ENCODE measurements around the gene COL25A1. TPM values are rescaled to one million over a fixed set of nuclear protein-coding genes. Genes with fewer than 3 reads are reported as not detected.
"Not testable (repeated sequence)": the region's sequence is repeated elsewhere in the genome, so short reads cannot be mapped to it uniquely, and the experiment has no call there.

COL25A1 gene
- total RNA-seq, 1 experiment from 2014 or later, result not detected

DNA sequence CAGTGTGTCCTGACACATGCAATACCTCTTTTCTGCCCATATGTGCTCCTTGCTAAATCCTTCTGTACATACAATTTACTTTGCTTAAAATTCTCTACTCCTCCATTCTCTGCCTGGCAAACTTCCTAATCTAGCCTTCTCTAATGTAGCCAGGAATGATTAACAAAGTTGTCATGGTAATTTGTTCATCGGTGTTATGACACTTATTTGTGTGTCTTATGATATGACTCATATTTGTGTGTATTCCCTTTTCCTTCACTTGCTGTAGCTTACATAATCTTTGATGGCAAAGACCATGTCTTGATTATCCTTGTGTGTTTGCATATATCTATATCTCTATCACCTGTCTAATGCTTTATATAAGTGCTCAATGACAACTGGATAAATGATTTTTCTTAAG is 133.3 kb downstream of the COL25A1 start:
- DNase-seq (ENCODE audit: low read depth), result no peak

GRCh38 chr4:109166586-109166985 is 135.9 kb downstream of the COL25A1 start:
- DNase-seq (ENCODE audit: low read depth), result no peak

- no peak for DNase-seq (ENCODE audit: low read depth)
Observed at GRCh38 chr4:109166126-109166525, 136.3 kb downstream of the COL25A1 start.

- DNase-seq (ENCODE audit: low read depth), result no peak
Observed at GRCh38 chr4:109164011-109164410, 138.4 kb downstream of the COL25A1 start.

GRCh38 chr4:109163493-109163892 is 139.0 kb downstream of the COL25A1 start:
- no peak for DNase-seq (ENCODE audit: low read depth)

- DNase-seq (ENCODE audit: low read depth), result no peak
Observed at GRCh38 chr4:109162759-109163158, 139.7 kb downstream of the COL25A1 start.

DNA sequence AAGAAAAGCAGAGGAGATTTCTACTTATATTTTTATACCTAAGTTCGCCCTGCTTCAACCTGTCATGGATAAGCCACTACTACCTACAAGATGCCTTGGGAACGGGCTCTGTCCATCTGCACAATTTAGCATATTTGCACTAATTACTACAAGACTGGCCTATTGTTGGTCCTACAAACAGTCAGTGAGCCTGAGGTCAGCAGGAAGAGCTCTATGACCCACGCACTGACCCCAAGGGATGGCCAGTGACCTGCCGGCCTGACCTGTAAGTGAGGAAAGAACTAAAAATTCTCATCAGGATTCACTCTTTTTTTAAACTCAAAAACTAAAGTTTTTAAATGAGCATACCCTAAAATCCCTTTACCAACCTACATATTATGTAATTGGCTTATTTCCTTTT is 142.0 kb downstream of the COL25A1 start:
- DNase-seq (ENCODE audit: low read depth), result no peak

GRCh38 chr4:109157696-109158095 is 144.8 kb downstream of the COL25A1 start:
- DNase-seq (ENCODE audit: low read depth), result no peak

- no peak for DNase-seq (ENCODE audit: low read depth)
Observed at GRCh38 chr4:109157205-109157604, 145.3 kb downstream of the COL25A1 start.

DNA sequence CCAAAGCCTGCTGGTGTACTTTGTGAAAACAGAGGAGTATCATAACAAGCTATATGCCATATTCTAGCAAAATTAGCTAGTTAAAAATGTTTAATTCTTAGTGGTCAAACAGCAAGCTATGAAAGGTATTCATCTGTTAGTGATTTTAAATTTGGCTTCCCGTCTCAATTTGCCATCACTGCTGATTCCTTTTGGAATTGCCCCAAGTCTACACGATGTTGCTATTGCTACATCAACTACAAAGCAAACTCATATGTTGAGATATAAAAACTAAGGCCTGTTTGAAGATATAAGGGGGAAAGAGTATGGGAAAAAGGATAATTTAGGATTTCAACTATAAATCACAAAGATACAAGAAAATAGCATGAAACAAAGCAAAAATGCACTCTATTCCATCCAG is 146.1 kb downstream of the COL25A1 start:
- DNase-seq (ENCODE audit: low read depth), result no peak

DNA sequence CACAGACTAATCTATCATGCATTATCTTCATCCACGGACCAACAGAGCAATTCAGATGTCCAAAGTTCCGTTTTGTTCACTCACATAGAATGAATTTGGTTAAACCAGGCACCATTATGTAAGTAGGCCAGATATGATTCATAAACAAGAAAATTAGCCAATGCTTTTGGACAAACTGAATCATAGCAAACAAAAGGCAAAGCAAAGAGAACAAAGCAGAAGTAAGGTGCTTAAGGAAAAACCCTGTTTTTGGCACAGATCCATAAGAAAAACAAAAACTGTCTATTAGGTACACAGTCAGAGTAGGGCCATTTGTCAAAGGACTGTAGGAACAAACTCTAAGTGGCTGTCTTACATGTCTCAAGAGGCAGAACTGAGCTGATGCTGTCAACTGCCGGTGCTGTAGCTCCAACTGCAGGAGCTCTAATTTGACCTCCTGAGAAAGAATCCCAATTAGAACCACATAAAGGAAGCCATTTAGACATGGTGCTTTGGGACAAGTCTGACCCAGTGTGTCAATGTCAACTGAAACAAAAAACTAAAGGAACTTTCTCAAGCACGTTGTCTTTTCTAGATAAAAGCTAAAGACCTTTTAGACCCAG is 146.7 kb downstream of the COL25A1 start:
- DNase-seq (ENCODE audit: low read depth), result no peak

- DNase-seq (ENCODE audit: low read depth), result no peak
Observed at GRCh38 chr4:109155084-109155483, 147.4 kb downstream of the COL25A1 start.

DNA sequence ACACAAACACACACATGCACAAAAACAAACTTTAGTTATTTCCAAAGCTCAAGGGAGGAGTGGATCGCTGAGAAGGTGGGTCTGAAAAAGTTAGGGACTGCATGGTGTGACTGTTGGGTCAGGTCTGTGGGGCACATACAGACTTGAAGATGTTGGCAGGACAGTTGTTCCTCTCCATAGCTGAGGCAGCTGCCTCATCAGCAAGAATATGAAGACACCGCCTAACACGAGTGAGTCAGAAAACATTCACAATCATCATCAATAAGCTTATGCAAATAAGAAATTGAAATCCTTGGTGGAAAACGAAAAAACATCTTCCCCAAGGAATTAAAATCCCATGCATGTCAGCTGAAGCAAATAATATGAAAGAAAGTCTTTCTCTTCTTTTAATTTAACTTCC is 148.0 kb downstream of the COL25A1 start:
- DNase-seq (ENCODE audit: low read depth), result no peak

GRCh38 chr4:109149836-109150235 is 152.6 kb downstream of the COL25A1 start:
- no peak for DNase-seq (ENCODE audit: low read depth)

DNA sequence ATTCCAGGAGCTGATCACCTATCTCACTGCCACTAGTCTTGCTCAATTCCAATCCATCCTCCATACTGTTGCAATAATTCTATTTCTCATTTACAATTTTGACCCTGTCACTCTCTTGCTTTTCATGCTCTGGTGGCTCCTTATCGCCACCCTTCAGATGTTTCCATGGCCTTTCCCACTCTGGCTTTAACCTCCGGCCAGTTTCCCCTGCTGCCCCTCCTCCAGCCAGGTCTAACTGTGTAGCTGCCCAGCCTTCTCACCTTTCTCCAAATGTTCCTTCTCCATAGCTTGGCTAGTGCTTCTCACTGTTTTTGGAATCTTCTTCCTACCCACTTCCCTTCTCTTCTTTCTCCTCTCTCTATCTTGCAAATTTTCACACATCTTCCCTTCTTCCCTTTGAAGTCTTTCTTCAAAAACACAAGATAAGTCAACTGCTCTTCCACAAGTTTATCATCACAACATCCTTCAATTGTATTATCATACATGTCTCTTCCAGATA is 153.8 kb downstream of the COL25A1 start:
- no peak for DNase-seq (ENCODE audit: low read depth)

GRCh38 chr4:109147135-109147534 is 155.3 kb downstream of the COL25A1 start:
- DNase-seq (ENCODE audit: low read depth), result no peak

DNA sequence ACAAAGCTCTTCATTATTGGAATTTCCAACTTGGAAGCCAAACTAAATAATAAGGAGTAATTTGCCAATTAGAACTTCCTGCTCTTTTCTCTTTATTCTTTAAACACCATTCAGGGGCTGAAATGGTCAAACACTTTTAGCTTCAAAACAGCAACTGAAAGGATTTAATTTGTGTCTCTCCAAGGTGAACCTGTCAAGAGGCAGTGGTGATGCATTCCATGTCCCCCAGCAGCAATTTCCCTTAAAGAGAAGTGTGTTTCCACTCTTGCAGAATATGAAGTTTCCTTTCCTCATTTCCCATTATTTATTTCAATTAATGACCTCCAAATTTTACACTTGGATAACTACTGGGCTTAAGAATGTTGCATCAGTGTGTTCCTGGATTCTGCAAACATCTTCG is 156.0 kb downstream of the COL25A1 start:
- no peak for DNase-seq (ENCODE audit: low read depth)

DNA sequence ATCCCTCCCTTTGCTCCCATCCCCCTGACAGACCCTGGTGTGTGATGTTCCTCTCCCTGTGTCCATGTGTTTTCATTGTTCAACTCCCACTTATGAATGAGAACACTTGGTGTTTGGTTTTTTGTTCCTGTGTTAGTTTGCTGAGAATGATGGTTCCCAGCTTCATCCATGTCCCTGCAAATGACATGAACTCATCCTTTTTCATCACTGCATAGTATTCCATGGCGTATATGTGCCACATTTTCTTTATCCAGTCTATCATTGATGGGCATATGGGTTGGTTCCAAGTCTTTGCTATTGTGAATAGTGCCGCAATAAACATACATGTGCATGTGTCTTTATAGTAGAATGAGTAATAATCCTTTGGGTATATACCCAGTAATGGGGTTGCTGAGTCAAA is 164.3 kb downstream of the COL25A1 start:
- DNase-seq (ENCODE audit: low read depth), result not testable (repeated sequence)

DNA sequence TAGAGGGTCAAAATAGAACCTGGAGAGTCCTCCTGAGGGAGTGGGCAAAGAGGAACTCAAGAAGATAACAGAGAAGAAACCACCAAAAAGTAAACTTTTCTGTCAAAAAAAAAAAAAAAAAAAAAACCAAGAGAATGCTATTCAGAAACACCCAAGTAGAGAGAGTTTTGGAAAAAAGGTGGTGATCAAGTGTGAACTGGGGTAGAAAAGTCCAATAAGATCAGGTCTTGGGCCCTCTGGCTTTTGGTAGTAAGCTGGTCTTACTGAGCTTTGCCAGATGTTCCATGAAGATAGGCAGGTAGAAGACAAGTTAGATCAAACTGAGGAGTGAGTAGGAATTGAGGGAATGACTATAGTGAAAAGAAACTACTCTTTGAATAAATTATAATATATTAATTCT is 167.5 kb downstream of the COL25A1 start:
- DNase-seq (ENCODE audit: low read depth), result no peak

- DNase-seq (ENCODE audit: low read depth), result no peak
Observed at GRCh38 chr4:109134268-109134667, 168.2 kb downstream of the COL25A1 start.

GRCh38 chr4:109131559-109131958 is 170.9 kb downstream of the COL25A1 start:
- no peak for DNase-seq (ENCODE audit: low read depth)

- DNase-seq (ENCODE audit: low read depth), result no peak
Observed at GRCh38 chr4:109128589-109128988, 173.9 kb downstream of the COL25A1 start.

- DNase-seq (ENCODE audit: low read depth), result no peak
Observed at GRCh38 chr4:109127866-109128265, 174.6 kb downstream of the COL25A1 start.

DNA sequence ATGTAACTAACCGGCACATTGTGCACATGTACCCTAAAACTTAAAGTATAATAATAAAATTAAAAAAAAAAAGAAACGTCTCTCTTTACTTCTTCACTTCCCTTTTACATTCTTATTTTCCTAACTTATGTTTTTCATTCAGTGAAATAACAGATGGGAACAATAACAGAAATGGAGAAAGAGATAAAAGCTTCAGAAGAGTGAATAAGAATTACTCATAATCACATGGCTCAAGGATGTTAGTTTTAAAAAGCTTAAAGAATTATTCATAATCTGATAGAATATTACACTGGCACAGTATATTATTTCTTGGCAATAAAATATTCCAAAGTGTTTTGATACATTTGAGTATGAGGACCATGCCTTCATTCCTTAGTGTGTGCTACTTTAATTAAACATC is 175.6 kb downstream of the COL25A1 start:
- no peak for DNase-seq (ENCODE audit: low read depth)

All from RPMI7951 (cell line).